GM21360 (cell line): ENCODE measurements around the gene DRG2.

Experiments
- ATAC-seq: cut with Tn5 transposase; IDR thresholded peaks from one replicate; pipeline ENCODE4 v1.9.1; 2021; ENCODE audit warnings: mild to moderate bottlenecking, moderate library complexity; ENCODE audit not compliant: unreplicated experiment

DRG2 gene

GRCh38 chr17:18074566-18075272 lies 13.0 kb upstream of the DRG2 start:
- no peak for ATAC-seq

DNA sequence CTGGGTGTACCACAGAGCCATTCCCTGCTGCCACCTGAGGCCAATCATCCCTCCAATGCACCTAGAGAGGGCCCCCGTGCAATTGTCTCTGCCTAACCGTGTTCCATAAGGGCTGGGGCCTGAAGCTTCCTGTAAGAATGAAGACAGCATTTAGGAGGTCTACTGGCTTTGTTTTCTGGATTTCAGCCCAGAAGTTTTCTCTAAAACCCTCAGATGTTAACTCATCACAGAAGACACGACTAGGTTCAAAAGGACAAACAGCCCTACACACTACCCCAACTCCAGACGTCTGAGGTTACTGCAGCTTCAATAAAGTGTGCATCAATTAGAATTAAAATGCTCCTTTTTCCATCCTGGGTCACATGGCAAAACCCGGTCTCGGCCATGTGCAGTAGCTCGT lies 10.8 kb upstream of the DRG2 start:
- ATAC-seq, result no peak

DNA sequence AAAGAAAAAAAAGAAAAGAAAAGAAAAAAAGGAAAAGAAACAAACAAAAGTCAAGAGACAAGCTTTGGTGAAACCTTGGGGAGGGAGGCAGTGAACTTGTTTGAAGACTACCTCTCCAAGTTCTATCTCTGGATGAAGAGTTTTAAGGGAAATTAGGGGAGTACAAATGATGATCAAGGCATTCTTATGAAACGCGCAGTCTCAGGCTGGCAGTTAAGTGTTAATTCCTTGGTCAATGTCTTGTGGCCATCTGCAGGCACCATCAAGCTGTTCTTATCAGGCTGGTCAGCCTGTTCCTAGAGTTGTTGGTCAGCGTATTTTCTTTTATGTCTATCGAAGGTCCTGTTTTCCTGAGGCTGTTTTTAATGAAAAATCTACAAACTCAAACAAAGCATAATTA lies 8.2 kb upstream of the DRG2 start:
- ATAC-seq, result no peak

DNA sequence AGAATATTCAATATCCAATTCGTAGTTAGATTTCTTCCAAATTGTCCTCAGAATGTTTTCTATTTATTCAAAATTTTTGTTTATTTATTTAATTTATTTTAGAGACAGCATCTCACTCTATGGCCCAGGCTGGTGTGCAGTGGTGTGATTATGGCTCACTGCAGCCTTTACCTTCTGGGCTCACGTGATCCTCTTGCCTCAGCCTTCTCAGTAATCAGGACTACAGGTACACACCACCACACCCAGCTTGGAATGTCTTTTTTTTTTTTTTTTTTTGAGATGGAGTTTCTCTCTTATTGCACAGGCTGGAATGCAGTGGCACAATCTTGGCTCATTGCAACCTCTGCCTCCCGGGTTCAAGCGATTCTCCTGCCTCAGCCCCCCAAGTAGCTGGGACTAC lies 3.5 kb upstream of the DRG2 start:
- no peak for ATAC-seq

- ATAC-seq, result no peak
Measured at GRCh38 chr17:18089613-18090012, 1.9 kb downstream of the DRG2 start.

GRCh38 chr17:18093616-18094408 lies 6.1 kb downstream of the DRG2 start:
- no peak for ATAC-seq

GRCh38 chr17:18094409-18094807 lies 6.7 kb downstream of the DRG2 start:
- ATAC-seq, result no peak

GRCh38 chr17:18099516-18099915 lies 11.8 kb downstream of the DRG2 start:
- ATAC-seq, result no peak

GRCh38 chr17:18100616-18101015 lies 12.9 kb downstream of the DRG2 start:
- no peak for ATAC-seq

- ATAC-seq, result no peak
Measured at GRCh38 chr17:18101828-18102227, 14.1 kb downstream of the DRG2 start.

DNA sequence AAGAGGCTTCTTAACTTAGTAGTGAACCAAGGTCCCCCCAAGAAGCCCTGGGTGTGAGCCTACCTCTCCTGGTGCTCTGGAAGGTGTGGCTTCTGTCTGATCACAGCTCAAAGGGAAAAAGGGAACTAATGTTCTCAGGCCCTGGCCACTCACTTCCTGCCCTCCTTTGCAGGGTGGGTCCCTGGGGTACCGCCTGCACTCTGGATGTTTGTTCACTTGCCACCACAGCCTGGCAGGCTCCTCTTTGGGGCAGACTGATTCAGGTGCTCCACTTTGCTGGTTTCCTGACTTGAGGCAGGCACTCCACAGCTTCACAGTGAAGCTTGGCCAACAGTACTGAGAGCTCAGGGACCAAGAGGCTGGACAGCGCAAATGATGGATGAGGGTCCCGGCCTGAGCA lies 14.9 kb downstream of the DRG2 start:
- no peak for ATAC-seq

GRCh38 chr17:18105027-18105426 lies 17.3 kb downstream of the DRG2 start:
- no peak for ATAC-seq

DNA sequence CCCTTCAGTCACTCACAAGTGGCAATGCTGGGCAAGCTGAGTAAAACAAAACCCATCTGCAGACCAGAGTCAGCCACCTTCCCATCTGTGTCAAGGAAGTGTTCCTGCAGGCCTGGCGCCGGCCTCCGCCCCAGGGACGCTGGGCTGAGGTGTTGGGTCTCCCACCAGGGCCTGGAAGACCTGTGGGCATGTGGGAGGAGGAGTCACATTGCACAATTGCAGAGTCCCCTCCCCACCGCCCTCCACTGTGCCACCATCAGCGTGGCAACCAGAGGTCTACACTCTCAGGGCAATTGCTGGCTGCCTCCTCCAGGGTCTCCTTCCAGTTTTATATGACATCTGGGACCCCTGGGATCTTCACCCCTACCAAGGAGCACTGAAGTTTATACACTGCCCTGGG lies 17.8 kb downstream of the DRG2 start:
- ATAC-seq, result no peak

- ATAC-seq, result no peak
Measured at GRCh38 chr17:18106211-18106610, 18.5 kb downstream of the DRG2 start.

DNA sequence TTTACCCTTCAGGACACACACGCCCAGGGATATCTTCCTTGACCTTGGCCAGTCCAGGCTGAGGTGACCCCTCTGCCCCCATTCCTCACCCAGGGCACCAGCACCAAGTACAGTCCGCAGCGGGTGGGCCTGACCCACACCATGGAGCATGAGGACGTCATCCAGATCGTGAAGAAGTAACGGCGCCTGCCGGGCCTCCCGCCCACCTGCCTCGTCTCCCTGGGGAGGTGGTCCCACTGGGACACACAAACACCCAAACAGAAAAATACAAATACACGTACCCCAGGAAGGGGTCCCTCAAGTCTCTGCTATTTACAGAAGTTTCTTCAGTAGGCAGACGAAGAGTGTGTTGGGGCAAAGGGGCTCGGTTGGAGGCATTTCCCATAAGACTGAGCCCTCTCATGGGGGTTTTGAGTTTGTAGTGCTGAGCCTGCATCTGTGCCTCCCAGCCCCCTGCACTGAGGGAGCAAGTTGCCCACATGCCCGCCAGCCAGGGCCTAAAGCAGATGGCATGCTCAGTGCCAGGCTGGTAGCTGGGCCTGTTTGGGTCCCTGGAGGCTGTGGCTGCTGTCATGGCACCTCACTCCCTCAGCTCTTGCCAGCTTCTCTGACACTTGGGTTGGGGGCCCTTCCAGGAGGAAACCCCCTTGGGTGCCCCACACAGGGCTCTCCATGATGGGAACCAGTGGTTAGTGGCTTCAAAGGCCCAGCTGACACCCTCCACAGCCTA lies 19.5 kb downstream of the DRG2 start:
- no peak for ATAC-seq

- ATAC-seq, result no peak
Measured at GRCh38 chr17:18107971-18108370, 20.2 kb downstream of the DRG2 start.

GRCh38 chr17:18108401-18109312 lies 20.9 kb downstream of the DRG2 start, which contains the start of gene MYO15A:
Gene MYO15A, plus strand, starts transcription at chr17:18108756. Its CDS starts 10,045 bp downstream, at chr17:18118801.
- no peak for ATAC-seq

DNA sequence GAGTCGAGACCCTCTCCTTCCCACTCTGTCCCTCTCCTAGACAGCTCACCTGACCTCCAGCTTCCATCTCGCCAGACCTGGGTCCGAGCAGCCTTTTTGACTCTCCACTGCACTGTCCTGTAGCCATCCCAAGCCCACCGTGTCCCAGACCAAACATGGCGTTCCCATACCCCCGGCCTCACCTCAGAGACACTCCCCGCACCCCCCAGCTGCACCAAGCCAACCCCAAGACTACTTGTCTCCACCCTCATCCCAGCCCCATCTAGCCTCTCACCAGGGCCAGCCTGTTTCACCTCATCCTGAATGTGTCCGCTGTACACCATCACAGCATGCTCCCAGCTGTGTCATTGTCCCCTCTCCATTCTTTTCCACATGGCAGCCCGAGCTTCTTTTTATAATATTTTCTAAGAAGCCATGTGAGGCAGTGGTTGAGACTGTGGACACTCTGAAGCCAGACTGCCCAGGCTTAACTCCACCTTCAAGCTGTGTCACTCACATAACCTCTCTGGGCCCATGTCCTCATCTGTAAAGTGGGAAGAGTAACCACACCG lies 22.3 kb downstream of the DRG2 start:
- no peak for ATAC-seq

GRCh38 chr17:18110636-18111145 lies 22.9 kb downstream of the DRG2 start:
- ATAC-seq, result no peak

- ATAC-seq, result no peak
Measured at GRCh38 chr17:18111330-18111971, 23.7 kb downstream of the DRG2 start.
